Colonic mucosa (tissue), 4 donors: ENCODE results near the gene ZNF277. TPM values are rescaled to one million over a fixed set of nuclear protein-coding genes. Genes with fewer than 3 reads are reported as not detected.
A peak's percentile ranks its signal among the peaks of the same experiment; 100 is the strongest.

Experiments
- DNase-seq: peaks from one replicate; pipeline ENCODE4 v3.0.0-alpha.2; 2020
- H3K27ac ChIP-seq: fragments of 200-600 bp; one replicate; pipeline ENCODE4 v1.8.0; 2021
- H3K27me3 ChIP-seq: fragments of 200-600 bp; one replicate; pipeline ENCODE4 v1.8.0; 2021
- H3K36me3 ChIP-seq: fragments of 200-600 bp; one replicate; pipeline ENCODE4 v1.8.0; 2021
- H3K4me1 ChIP-seq: fragments of 200-600 bp; one replicate; pipeline ENCODE4 v1.8.0; 2021; ENCODE audit warnings: mild to moderate bottlenecking
- H3K4me3 ChIP-seq: fragments of 200-600 bp; one replicate; pipeline ENCODE4 v1.8.0; 2021
- H3K9ac ChIP-seq, 2 donors: one replicate each; pipeline ENCODE4 v1.7.0; 2013; ENCODE audit warnings: control low read depth in 2 of 2, low read depth in 2 of 2, low read length in 2 of 2
- H3K9me3 ChIP-seq: fragments of 200-600 bp; one replicate; pipeline ENCODE4 v1.8.0; 2021
- intact Hi-C: fragments of 100-400 bp; cut with DNase I; formaldehyde crosslinking; loops from one replicate; pipeline ENCODE4 v1.14.1; 2022
- total RNA-seq, 2 donors: library from RNA; stranded (reverse); fragmentation: NEBNext Ultra II Directional in 1 of 2; extraction: Animal tissue kit (Norgen Biotek cat#: 25700) in 1 of 2; gene quantifications; one replicate each; pipeline ENCODE4 v1.2.1, GENCODE V29; 2021
- TF ChIP-seq, protein P1 (sequence below): fragments of 200-600 bp; IDR thresholded peaks from one replicate; pipeline ENCODE4 v1.8.0; 2022; ENCODE audit warnings: antibody characterized with exemption, mild to moderate bottlenecking
- donor health status: healthy.
- donor health status: DM: no; HTN: no; CAD: no.
- donor health status: DM: no; HTN: no; CAD: no.

The ZNF277 gene
- total RNA-seq, 2 donors from 2014 or later, result 14.1 to 27.4 TPM

- peak overlapping the region; percentile 88 for H3K27ac ChIP-seq
- H3K4me3 ChIP-seq, result peak overlapping the region; percentile 91
- no peaks in the 10 kb centered on the region for H3K9me3 ChIP-seq
- no peaks in the 10 kb centered on the region for H3K27me3 ChIP-seq
- H3K4me1 ChIP-seq, result peaks cover 7% of the 10 kb centered on the region
- intact Hi-C loops, result no loop called here
- H3K36me3 ChIP-seq, result no peaks in the 10 kb centered on the region
- H3K9ac ChIP-seq, result peak overlapping the region; percentile 72 to 86
- DNase-seq, result peak; percentile 40
- TF ChIP-seq, protein P1, sequence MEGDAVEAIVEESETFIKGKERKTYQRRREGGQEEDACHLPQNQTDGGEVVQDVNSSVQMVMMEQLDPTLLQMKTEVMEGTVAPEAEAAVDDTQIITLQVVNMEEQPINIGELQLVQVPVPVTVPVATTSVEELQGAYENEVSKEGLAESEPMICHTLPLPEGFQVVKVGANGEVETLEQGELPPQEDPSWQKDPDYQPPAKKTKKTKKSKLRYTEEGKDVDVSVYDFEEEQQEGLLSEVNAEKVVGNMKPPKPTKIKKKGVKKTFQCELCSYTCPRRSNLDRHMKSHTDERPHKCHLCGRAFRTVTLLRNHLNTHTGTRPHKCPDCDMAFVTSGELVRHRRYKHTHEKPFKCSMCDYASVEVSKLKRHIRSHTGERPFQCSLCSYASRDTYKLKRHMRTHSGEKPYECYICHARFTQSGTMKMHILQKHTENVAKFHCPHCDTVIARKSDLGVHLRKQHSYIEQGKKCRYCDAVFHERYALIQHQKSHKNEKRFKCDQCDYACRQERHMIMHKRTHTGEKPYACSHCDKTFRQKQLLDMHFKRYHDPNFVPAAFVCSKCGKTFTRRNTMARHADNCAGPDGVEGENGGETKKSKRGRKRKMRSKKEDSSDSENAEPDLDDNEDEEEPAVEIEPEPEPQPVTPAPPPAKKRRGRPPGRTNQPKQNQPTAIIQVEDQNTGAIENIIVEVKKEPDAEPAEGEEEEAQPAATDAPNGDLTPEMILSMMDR, result no peak
Observed at GRCh38 chr7:112204499-112205342, 1.8 kb upstream of the ZNF277 start.

DNA sequence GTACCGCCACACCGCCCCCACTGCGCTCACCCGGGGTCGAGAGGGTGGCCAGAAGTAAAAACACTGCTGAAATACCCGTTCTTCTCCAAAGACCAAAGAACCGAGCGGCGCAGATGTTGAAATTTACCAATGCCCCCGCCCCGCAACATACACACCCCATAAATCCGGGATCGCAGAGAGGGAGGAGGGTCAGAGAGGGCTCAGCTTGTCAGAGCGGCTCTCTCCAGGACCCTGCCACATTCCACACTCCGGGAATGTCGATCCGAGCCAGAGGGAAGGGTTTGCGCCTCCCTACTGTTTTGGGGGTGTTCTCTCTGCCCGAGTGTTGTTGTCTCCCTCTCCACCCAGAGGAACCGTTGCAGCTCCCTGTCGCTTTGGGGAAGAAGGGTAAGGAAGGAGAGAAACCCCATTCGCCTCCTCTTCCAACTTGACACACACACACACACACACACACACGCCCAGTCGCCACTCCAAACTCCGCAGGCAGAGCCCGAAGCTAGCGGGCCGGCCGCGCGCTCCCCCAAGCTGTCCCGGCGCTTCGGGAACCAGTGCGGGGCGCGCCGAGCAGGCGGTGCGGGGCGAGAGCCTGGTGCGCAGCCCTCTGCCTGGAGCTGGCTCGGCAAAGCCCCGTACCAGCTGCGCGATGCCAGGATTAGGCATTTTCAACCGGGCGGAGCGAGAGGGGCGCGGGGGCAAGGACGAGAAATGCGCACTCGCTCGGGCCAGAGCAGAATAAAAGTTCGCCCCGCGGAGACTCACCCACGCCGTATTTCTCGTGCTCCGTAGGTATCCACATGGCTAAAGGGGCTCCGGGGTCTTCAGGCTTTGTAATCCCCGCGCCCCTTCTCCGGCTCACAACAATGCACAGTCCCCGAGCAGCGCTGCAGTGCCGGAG, 905 bp upstream of the ZNF277 start:
- H3K4me3 ChIP-seq, result peak overlapping the region; percentile 91
- peak; percentile 60 for DNase-seq
- peak overlapping the region; percentile 88 for H3K27ac ChIP-seq
- intact Hi-C loops, result no loop called here
- no peaks in the 10 kb centered on the region for H3K36me3 ChIP-seq
- no peaks in the 10 kb centered on the region for H3K27me3 ChIP-seq
- TF ChIP-seq, protein P1, result no peak
- H3K4me1 ChIP-seq, result peaks cover 7% of the 10 kb centered on the region
- H3K9ac ChIP-seq, result peak overlapping the region; percentile 72 to 86
- H3K9me3 ChIP-seq, result no peaks in the 10 kb centered on the region

- TF ChIP-seq, protein P1, result no peak
- Histone ChIP-seq H3K9ac (peak overlapping the region; percentile 89 to 94), H3K27ac (peak overlapping the region; percentile 70), H3K36me3 (no peaks in the 10 kb centered on the region), H3K4me3 (peak overlapping the region; percentile 91), H3K4me1 (peaks cover 13% of the 10 kb centered on the region), H3K27me3 (no peaks in the 10 kb centered on the region), H3K9me3 (no peaks in the 10 kb centered on the region)
- peak; percentile 42 for DNase-seq
- intact Hi-C loops, result no loop called here
Observed at GRCh38 chr7:112206991-112207592, 597 bp downstream of the ZNF277 start.

- TF ChIP-seq, protein P1, result no peak
- Histone ChIP-seq H3K4me3 (no peak overlapping the region), H3K9me3 (no peaks in the 10 kb centered on the region), H3K27me3 (no peaks in the 10 kb centered on the region), H3K36me3 (no peaks in the 10 kb centered on the region), H3K9ac (peak overlapping the region in 1 of 2 donors; percentile 89), H3K4me1 (peaks cover 14% of the 10 kb centered on the region), H3K27ac (no peak overlapping the region)
- no peak for DNase-seq
- intact Hi-C loops, result no loop called here
Observed at GRCh38 chr7:112207765-112208164, 1.3 kb downstream of the ZNF277 start.

DNA sequence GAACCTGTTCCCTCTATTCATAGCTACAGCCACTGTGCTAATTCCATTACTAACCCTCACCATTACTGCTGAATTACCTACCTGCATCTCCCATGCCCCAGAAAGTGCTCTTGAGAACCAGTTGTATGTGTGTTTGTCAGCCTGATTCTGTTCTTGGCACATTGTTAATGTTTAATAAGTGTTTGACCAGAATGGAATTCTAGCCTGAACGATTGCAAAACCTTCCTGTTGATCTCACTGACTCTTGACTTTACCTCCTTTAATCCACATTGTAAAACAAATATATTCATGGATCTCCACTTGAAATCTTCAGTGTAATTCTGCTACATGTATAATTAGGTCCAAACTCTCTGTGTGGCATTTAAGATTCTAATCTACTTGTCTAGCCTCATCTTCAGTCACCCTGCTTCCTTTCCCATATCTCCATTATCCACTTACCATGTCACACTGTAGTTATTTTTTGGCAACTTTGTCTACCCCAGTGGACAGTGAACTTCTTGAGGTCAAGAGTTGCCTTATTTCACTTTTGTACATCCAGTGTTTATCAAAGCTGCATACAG, 4.9 kb downstream of the ZNF277 start:
- TF ChIP-seq, protein P1, result no peak
- no peak for DNase-seq

More for the DNA sequence above, 4.9 kb downstream of the ZNF277 start:
- Histone ChIP-seq H3K9me3 (no peaks in the 10 kb centered on the region), H3K4me3 (no peak overlapping the region), H3K27me3 (no peaks in the 10 kb centered on the region), H3K4me1 (peaks cover 7% of the 10 kb centered on the region), H3K36me3 (no peaks in the 10 kb centered on the region), H3K9ac (no peak overlapping the region), H3K27ac (no peak overlapping the region)
- intact Hi-C loops, result loop anchor here (10.0 kb wide), 1 partner anchor 183 kb away; no protein-coding TSS in a partner anchor
